Measurements from ENCODE around the gene LTK. TPM values are rescaled to one million over a fixed set of nuclear protein-coding genes. Genes with fewer than 3 reads are reported as not detected.

LTK gene
- total and polyA plus RNA-seq, 2 donors (not counting 1 experiment from before 2014, with no cell fraction given): 4.4 to 9.7 TPM

- WGBS (ENCODE audit: insufficient coverage): no CpG with 5 or more reads among the region's 5 CpGs
- ChIA-PET POLR2A (no interaction called here), CTCF (no interaction called here)
- Histone ChIP-seq H3K4me1 (ENCODE audit: control insufficient read depth in 2 of 2, insufficient read depth in 2 of 2, low read length in 2 of 2) (peaks cover 19 to 20% of the 10 kb centered on the region in 2 donors), H3K9me3 (ENCODE audit: control extremely low read depth in 1 of 3, control insufficient read depth in 2 of 3, insufficient read depth in 1 of 3, low read length in 2 of 3) (peaks cover 0 to 8% (median 0%) of the 10 kb centered on the region in 3 donors), H2AFZ (ENCODE audit: insufficient read depth, low read depth, low read length, poor library complexity, severe bottlenecking) (no peak overlapping the region), H4K20me1 (ENCODE audit: control insufficient read depth, insufficient read depth, low read length, poor library complexity, severe bottlenecking) (peaks cover 4% of the 10 kb centered on the region), H3K79me2 (ENCODE audit: control insufficient read depth, insufficient read depth, low read length) (no peaks in the 10 kb centered on the region), H3K27me3 (replicated peaks in 1 of 4; ENCODE audit: control extremely low read depth in 1 of 4, control insufficient read depth in 3 of 4, insufficient read depth in 4 of 4, low read length in 3 of 4) (peaks cover 0 to 40% (median 14%) of the 10 kb centered on the region in 4 experiments), H3K4me3 (ENCODE audit: control extremely low read depth in 1 of 5, extremely low read depth in 1 of 5, insufficient read depth in 1 of 5, low read depth in 2 of 5, low read length in 4 of 5) (no peak overlapping the region), H3K9ac (ENCODE audit: low read length) (no peak overlapping the region), H3K27ac (ENCODE audit: low read length in 2 of 2) (no peak overlapping the region), H3K36me3 (replicated peaks in 1 of 2; ENCODE audit: control extremely low read depth in 1 of 2, control insufficient read depth in 1 of 2, extremely low read depth in 1 of 2, insufficient read depth in 2 of 2, low read length in 1 of 2) (no peaks in the 10 kb centered on the region), H3K4me2 (replicated peaks; ENCODE audit: low read depth, low read length, poor library complexity, severe bottlenecking) (no peak overlapping the region)
- peaks cover 38% of the 10 kb centered on the region for H3K27me3 Mint-ChIP-seq
- ATAC-seq (ENCODE audit: low read depth) (no peak), DNase-seq (no peak)
- H3K27ac Mint-ChIP-seq: no peak overlapping the region
- intact Hi-C loops (cut with micrococcal nuclease): no loop called here
- H3K4me1 Mint-ChIP-seq: peaks cover 15% of the 10 kb centered on the region
- no peaks in the 10 kb centered on the region for H3K9me3 Mint-ChIP-seq (ENCODE audit: insufficient read depth)
- no peak overlapping the region for H3K4me3 Mint-ChIP-seq
- TF ChIP-seq, protein P1, sequence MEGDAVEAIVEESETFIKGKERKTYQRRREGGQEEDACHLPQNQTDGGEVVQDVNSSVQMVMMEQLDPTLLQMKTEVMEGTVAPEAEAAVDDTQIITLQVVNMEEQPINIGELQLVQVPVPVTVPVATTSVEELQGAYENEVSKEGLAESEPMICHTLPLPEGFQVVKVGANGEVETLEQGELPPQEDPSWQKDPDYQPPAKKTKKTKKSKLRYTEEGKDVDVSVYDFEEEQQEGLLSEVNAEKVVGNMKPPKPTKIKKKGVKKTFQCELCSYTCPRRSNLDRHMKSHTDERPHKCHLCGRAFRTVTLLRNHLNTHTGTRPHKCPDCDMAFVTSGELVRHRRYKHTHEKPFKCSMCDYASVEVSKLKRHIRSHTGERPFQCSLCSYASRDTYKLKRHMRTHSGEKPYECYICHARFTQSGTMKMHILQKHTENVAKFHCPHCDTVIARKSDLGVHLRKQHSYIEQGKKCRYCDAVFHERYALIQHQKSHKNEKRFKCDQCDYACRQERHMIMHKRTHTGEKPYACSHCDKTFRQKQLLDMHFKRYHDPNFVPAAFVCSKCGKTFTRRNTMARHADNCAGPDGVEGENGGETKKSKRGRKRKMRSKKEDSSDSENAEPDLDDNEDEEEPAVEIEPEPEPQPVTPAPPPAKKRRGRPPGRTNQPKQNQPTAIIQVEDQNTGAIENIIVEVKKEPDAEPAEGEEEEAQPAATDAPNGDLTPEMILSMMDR (IDR thresholded peaks at IDR 0.05): no peak
- no peak for TF ChIP-seq EZH2 (IDR thresholded peaks at IDR 0.05; ENCODE audit: borderline replicate concordance, insufficient read depth, low read depth, low read length, poor library complexity, severe bottlenecking)
Measured at GRCh38 chr15:41562244-41562643, 48.6 kb upstream of the LTK start.

DNA sequence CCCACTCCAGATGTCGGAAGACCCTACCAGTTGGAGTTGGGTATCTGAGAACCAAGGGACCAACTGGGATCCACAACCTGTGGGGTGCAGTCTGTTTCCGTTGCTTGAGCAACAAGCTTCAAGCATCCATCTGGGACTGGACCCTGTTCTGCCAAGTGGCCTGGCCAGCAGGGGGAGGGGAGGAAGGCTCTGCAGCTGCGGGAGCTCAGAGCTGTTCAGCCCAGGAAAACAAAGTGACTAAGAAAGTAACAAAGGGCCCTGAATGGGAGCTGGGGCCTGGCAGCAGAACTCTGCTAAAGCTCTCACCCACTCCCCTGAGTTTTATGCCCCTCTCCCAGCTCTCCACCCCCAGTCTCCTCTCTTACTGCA is 48.1 kb upstream of the LTK start:
- H3K36me3 ChIP-seq (replicated peaks in 1 of 2; ENCODE audit: control extremely low read depth in 1 of 2, control insufficient read depth in 1 of 2, extremely low read depth in 1 of 2, insufficient read depth in 2 of 2, low read length in 1 of 2): no peaks in the 10 kb centered on the region
- no peak overlapping the region for H3K4me3 ChIP-seq (ENCODE audit: control extremely low read depth in 1 of 5, extremely low read depth in 1 of 5, insufficient read depth in 1 of 5, low read depth in 2 of 5, low read length in 4 of 5)
- H4K20me1 ChIP-seq (ENCODE audit: control insufficient read depth, insufficient read depth, low read length, poor library complexity, severe bottlenecking): peaks cover 4% of the 10 kb centered on the region
- H3K4me1 Mint-ChIP-seq: peaks cover 18% of the 10 kb centered on the region
- H3K9ac ChIP-seq (ENCODE audit: low read length): no peak overlapping the region
- ATAC-seq (ENCODE audit: low read depth): no peak
- H3K9me3 Mint-ChIP-seq (ENCODE audit: insufficient read depth): no peaks in the 10 kb centered on the region
- H3K27ac Mint-ChIP-seq: no peak overlapping the region
- no peak overlapping the region for H3K27ac ChIP-seq (ENCODE audit: low read length in 2 of 2)
- H3K4me2 ChIP-seq (replicated peaks; ENCODE audit: low read depth, low read length, poor library complexity, severe bottlenecking): no peak overlapping the region
- 100% methylated on average over 2 of the region's 3 CpGs for WGBS (ENCODE audit: insufficient coverage)
- no peaks in the 10 kb centered on the region for H3K79me2 ChIP-seq (ENCODE audit: control insufficient read depth, insufficient read depth, low read length)
- H3K9me3 ChIP-seq (ENCODE audit: control extremely low read depth in 1 of 3, control insufficient read depth in 2 of 3, insufficient read depth in 1 of 3, low read length in 2 of 3): peaks cover 0 to 8% (median 0%) of the 10 kb centered on the region in 3 donors
- intact Hi-C loops (cut with micrococcal nuclease): no loop called here
- ChIA-PET CTCF (no interaction called here), POLR2A (no interaction called here)
- H3K27me3 ChIP-seq (replicated peaks in 1 of 4; ENCODE audit: control extremely low read depth in 1 of 4, control insufficient read depth in 3 of 4, insufficient read depth in 4 of 4, low read length in 3 of 4): peaks cover 0 to 40% (median 14%) of the 10 kb centered on the region in 4 experiments
- H3K4me1 ChIP-seq (ENCODE audit: control insufficient read depth in 2 of 2, insufficient read depth in 2 of 2, low read length in 2 of 2): peaks cover 19 to 20% of the 10 kb centered on the region in 2 donors
- no peak for DNase-seq
- peaks cover 38% of the 10 kb centered on the region for H3K27me3 Mint-ChIP-seq
- H3K4me3 Mint-ChIP-seq: no peak overlapping the region
- TF ChIP-seq, protein P1 (IDR thresholded peaks at IDR 0.05): no peak
- no peak for TF ChIP-seq EZH2 (IDR thresholded peaks at IDR 0.05; ENCODE audit: borderline replicate concordance, insufficient read depth, low read depth, low read length, poor library complexity, severe bottlenecking)
- no peak overlapping the region for H2AFZ ChIP-seq (ENCODE audit: insufficient read depth, low read depth, low read length, poor library complexity, severe bottlenecking)

Data from B cell (primary cell).